Thyroid gland (tissue), 4 donors: Measurements from ENCODE around the gene MCAM. TPM values are rescaled to one million over a fixed set of nuclear protein-coding genes. Genes with fewer than 3 reads are reported as not detected.

ENCODE experiments used
- DNase-seq, 2 donors: peaks; one replicate each; pipeline ENCODE4 v3.0.0-alpha.2; 2019
- H3K27ac ChIP-seq, 3 donors: fragments of 200-600 bp; sonication (generic); 1 replicate in 2 of 3; 2 replicates in 1 of 3; pipeline ENCODE4 v1.5.1; 2016 to 2019; ENCODE audit warnings: mild to moderate bottlenecking in 1 of 3, moderate library complexity in 1 of 3
- H3K27me3 ChIP-seq: fragments of 200-600 bp; sonication (generic); one replicate; pipeline ENCODE4 v1.5.1; 2019
- H3K36me3 ChIP-seq, 2 donors: fragments of 200-600 bp; sonication (generic); one replicate each; pipeline ENCODE4 v1.5.1; 2016 to 2019
- H3K4me1 ChIP-seq, 2 donors: fragments of 200-600 bp; sonication (generic); one replicate each; pipeline ENCODE4 v1.5.1; 2017 to 2019
- H3K4me3 ChIP-seq, 3 donors: fragments of 200-600 bp; sonication (generic); replicated peaks in 1 of 3; 1 replicate in 2 of 3; 2 replicates in 1 of 3; pipeline ENCODE4 v1.5.1; 2016; ENCODE audit warnings: mild to moderate bottlenecking in 1 of 3
- H3K9me3 ChIP-seq: fragments of 200-600 bp; sonication (generic); one replicate; pipeline ENCODE4 v1.5.1; 2017
- CTCF ChIP-seq, 6 experiments: fragments of 200-600 bp in 3 of 6; fragments of 450-650 bp in 3 of 6; sonication (generic) in 3 of 6; IDR thresholded peaks; one replicate each; pipeline ENCODE4 v1.5.1; 2016 to 2019; ENCODE audit warnings: antibody characterized with exemption in 6 of 6, mild to moderate bottlenecking in 2 of 6, inconsistent platforms in 1 of 6, moderate library complexity in 1 of 6
- POLR2A ChIP-seq, 2 donors: fragments of 450-650 bp; IDR thresholded peaks; one replicate each; pipeline ENCODE4 v1.6.1; 2017; ENCODE audit warnings: antibody characterized with exemption in 2 of 2, mild to moderate bottlenecking in 2 of 2, moderate library complexity in 1 of 2
- WGBS, 2 donors: methylation state at CpG; one replicate each; pipeline ENCODE4 v1.1.5; 2017; 5-methylcytosine and 5-hydroxymethylcytosine counted together
- intact Hi-C: fragments of 100-400 bp; cut with DNase I; formaldehyde crosslinking; loops from one replicate; pipeline ENCODE4 v1.15.1; 2023
- total RNA-seq, 4 donors: library from RNA; depleted of rRNA; stranded (reverse); fragments of >200 nt; gene quantifications; one replicate each; pipeline ENCODE4 v1.2.3, GENCODE V29; 2016

The MCAM gene
- total RNA-seq, 4 donors from 2014 or later, result 17.6 to 243 (median 61.8) TPM

- Histone ChIP-seq H3K27ac (no peak overlapping the region), H3K4me3 (no peak overlapping the region), H3K27me3 (no peaks in the 10 kb centered on the region), H3K4me1 (no peaks in the 10 kb centered on the region), H3K36me3 (peaks cover 0 to 28% of the 10 kb centered on the region in 2 donors), H3K9me3 (no peaks in the 10 kb centered on the region)
- TF ChIP-seq POLR2A (IDR thresholded peaks at IDR 0.05), result no peak
- intact Hi-C loops, result loop anchor here (10.0 kb wide), 1 partner anchor 78 kb away; the partner anchor contains the start of gene CBL
- no peak for DNase-seq
- WGBS, 2 donors, result 90 to 94% methylated on average over 7 of the region's 7 CpGs
Measured at GRCh38 chr11:119282495-119282894, 34.4 kb downstream of the MCAM start.

GRCh38 chr11:119277660-119278059 is 39.3 kb downstream of the MCAM start:
- Histone ChIP-seq H3K4me1 (no peaks in the 10 kb centered on the region), H3K27me3 (no peaks in the 10 kb centered on the region), H3K36me3 (peaks cover 0 to 15% of the 10 kb centered on the region in 2 donors), H3K4me3 (no peak overlapping the region), H3K27ac (no peak overlapping the region), H3K9me3 (no peaks in the 10 kb centered on the region)
- WGBS, 2 donors, result 92 to 100% methylated on average over 1 of the region's 1 CpG
- intact Hi-C loops, result no loop called here
- DNase-seq, result no peak
- TF ChIP-seq CTCF (IDR thresholded peaks at IDR 0.05) (no peak), POLR2A (IDR thresholded peaks at IDR 0.05) (no peak)

- Histone ChIP-seq H3K4me3 (no peak overlapping the region), H3K27ac (no peak overlapping the region), H3K9me3 (no peaks in the 10 kb centered on the region), H3K36me3 (peaks cover 0 to 12% of the 10 kb centered on the region in 2 donors), H3K27me3 (no peaks in the 10 kb centered on the region), H3K4me1 (no peaks in the 10 kb centered on the region)
- WGBS, 2 donors, result 93 to 96% methylated on average over 6 of the region's 6 CpGs
- intact Hi-C loops, result no loop called here
- no peak for DNase-seq
- no peak for TF ChIP-seq CTCF (IDR thresholded peaks at IDR 0.05)
- no peak for TF ChIP-seq POLR2A (IDR thresholded peaks at IDR 0.05)
Measured at GRCh38 chr11:119273721-119274120, 43.2 kb downstream of the MCAM start.

- Histone ChIP-seq H3K27me3 (no peaks in the 10 kb centered on the region), H3K36me3 (peaks cover 0 to 3% of the 10 kb centered on the region in 2 donors), H3K9me3 (no peaks in the 10 kb centered on the region), H3K4me1 (peaks cover 7 to 18% of the 10 kb centered on the region in 2 donors), H3K4me3 (no peak overlapping the region), H3K27ac (no peak overlapping the region)
- intact Hi-C loops, result no loop called here
- 56 to 76% methylated on average over 5 of the region's 5 CpGs for WGBS, 2 donors
- no peak for DNase-seq
- no peak for TF ChIP-seq CTCF (IDR thresholded peaks at IDR 0.05)
- no peak for TF ChIP-seq POLR2A (IDR thresholded peaks at IDR 0.05)
Measured at GRCh38 chr11:119267645-119268044, 49.3 kb downstream of the MCAM start.

- no peak for DNase-seq
- Histone ChIP-seq H3K4me3 (no peak overlapping the region), H3K4me1 (peaks cover 7 to 18% of the 10 kb centered on the region in 2 donors), H3K27ac (no peak overlapping the region), H3K36me3 (no peaks in the 10 kb centered on the region), H3K9me3 (no peaks in the 10 kb centered on the region), H3K27me3 (no peaks in the 10 kb centered on the region)
- intact Hi-C loops, result no loop called here
- TF ChIP-seq POLR2A (IDR thresholded peaks at IDR 0.05) (no peak), CTCF (IDR thresholded peaks at IDR 0.05) (no peak)
- WGBS, 2 donors, result 75 to 79% methylated on average over 7 of the region's 7 CpGs
Measured at GRCh38 chr11:119266517-119267255, 50.2 kb downstream of the MCAM start.
